Measurements from ENCODE around the gene PRKG1. TPM values are rescaled to one million over a fixed set of nuclear protein-coding genes. Genes with fewer than 3 reads are reported as not detected.

The PRKG1 gene
- total and polyA plus RNA-seq, 2 of the 4 experiments (the other 2 are of a cell fraction): 3.5 to 18.3 TPM

GRCh38 chr10:51326174-51326573 is 251.9 kb downstream of the PRKG1 start:
- no peak for TF ChIP-seq FOS (IDR thresholded peaks at IDR 0.05; ENCODE audit: low read depth, low read length)
- no peak for ATAC-seq (ENCODE audit: low read depth)
- H4K91ac ChIP-seq (ENCODE audit: insufficient read depth, low read depth, low read length): no peak overlapping the region
- no peak overlapping the region for H3K27ac ChIP-seq (ENCODE audit: insufficient read depth, low read length)
- no peak overlapping the region for H2BK15ac ChIP-seq (ENCODE audit: low read depth, low read length)
- H3K36me3 ChIP-seq (ENCODE audit: control insufficient read depth, insufficient read depth, low read length): no peaks in the 10 kb centered on the region; the same call in 1 of the 2 replicates
- no TSS peak for BruUV-seq (replicated peaks)
- H4K20me1 ChIP-seq (ENCODE audit: insufficient read depth, low read length): peaks cover 4% of the 10 kb centered on the region
- no peak overlapping the region for H4K5ac ChIP-seq (ENCODE audit: low read depth, low read length)
- no peak overlapping the region for H4K8ac ChIP-seq (ENCODE audit: low read depth in 2 of 2, low read length in 2 of 2)
- ChIA-PET CTCF (no interaction called here), POLR2A (ENCODE audit: unreplicated experiment) (no interaction called here)
- intact Hi-C loops (cut with micrococcal nuclease): no loop called here
- DNase-seq: no peak
- in situ Hi-C loops (cut with MboI; ENCODE audit: low sequenced_read_pairs): no loop called here
- no peaks in the 10 kb centered on the region for H3K27me3 ChIP-seq (ENCODE audit: control insufficient read depth, insufficient read depth, low read length)
- no peak overlapping the region for H2AK5ac ChIP-seq (ENCODE audit: low read depth, low read length)
- no peak overlapping the region for H2BK5ac ChIP-seq (ENCODE audit: low read depth, low read length, poor library complexity, severe bottlenecking)
- no peak overlapping the region for H2AFZ ChIP-seq (replicated peaks; ENCODE audit: low read length, poor library complexity)
- no peak overlapping the region for H3K4me3 ChIP-seq (ENCODE audit: insufficient read depth, low read depth, low read length)
- H3K9me1 ChIP-seq (ENCODE audit: insufficient read depth, low read length): peaks cover 5% of the 10 kb centered on the region
- dilution Hi-C loops (cut with HindIII; ENCODE audit: low sequenced_read_pairs, unreplicated experiment): no loop called here
- peaks cover 6 to 12% of the 10 kb centered on the region in 2 experiments for H3K79me1 ChIP-seq (ENCODE audit: low read depth in 1 of 2, low read length in 2 of 2)
- H3K23ac ChIP-seq (ENCODE audit: low read depth, low read length): no peak overlapping the region
- H2BK120ac ChIP-seq (ENCODE audit: low read depth, low read length): no peak overlapping the region
- H3K4me2 ChIP-seq (ENCODE audit: low read depth, low read length): no peak overlapping the region
- no peaks in the 10 kb centered on the region for H3K9me3 ChIP-seq (ENCODE audit: control insufficient read depth, insufficient read depth, low read length)
- H3K9ac ChIP-seq (ENCODE audit: low read depth, low read length): no peak overlapping the region
- no peaks in the 10 kb centered on the region for H3K4me1 ChIP-seq (ENCODE audit: control insufficient read depth, insufficient read depth, low read length)
- H3K56ac ChIP-seq (ENCODE audit: extremely low read depth, insufficient read depth, low read length): no peak overlapping the region
- no CpG with 5 or more reads among the region's 1 CpG for WGBS, 2 experiments (ENCODE audit: extremely low coverage in 2 of 2, insufficient read length in 1 of 2)
- no peak overlapping the region for H2BK20ac ChIP-seq (ENCODE audit: low read depth, low read length)
- no peak overlapping the region for H2AK9ac ChIP-seq (replicated peaks; ENCODE audit: low read depth, low read length, poor library complexity)
- no peak overlapping the region for H3K18ac ChIP-seq (ENCODE audit: low read depth, low read length)
- no peak overlapping the region for H3K14ac ChIP-seq (replicated peaks; ENCODE audit: low read depth, low read length)
- no peak overlapping the region for H3K4ac ChIP-seq (ENCODE audit: low read depth, low read length)
